Forelimb muscle (tissue), 1 donor: ENCODE results near the gene SLC8A3. TPM values are rescaled to one million over a fixed set of nuclear protein-coding genes. Genes with fewer than 3 reads are reported as not detected.
"Not testable (repeated sequence)": the region's sequence is repeated elsewhere in the genome, so short reads cannot be mapped to it uniquely, and the experiment has no call there.

Experiments used
- DNase-seq: peaks from one replicate; pipeline ENCODE4 v3.0.0-alpha.2; 2013; ENCODE audit warnings: low read depth
- polyA plus RNA-seq: library from polyadenylated mRNA; unstranded; fragments of 120-200 nt; gene quantifications from one replicate; pipeline ENCODE4 v1.2.1, GENCODE V29; 2013; ENCODE audit not compliant: insufficient read length

Gene SLC8A3
- polyA plus RNA-seq: 8.5 TPM

GRCh38 chr14:70188659-70189455 lies at the start of gene SLC8A3:
Gene SLC8A3 (minus strand): TSS chr14:70188951. CDS start chr14:70168422, 20,529 bp downstream.
- no peak for DNase-seq

- DNase-seq: no peak
These were observed 49.0 kb upstream of the SLC8A3 start for GRCh38 chr14:70237710-70238109.

GRCh38 chr14:70234066-70234950 lies 45.6 kb upstream of the SLC8A3 start:
- no peak for DNase-seq

GRCh38 chr14:70231756-70232544 lies 43.2 kb upstream of the SLC8A3 start:
- not testable (repeated sequence) for DNase-seq

- not testable (repeated sequence) for DNase-seq
These were observed 41.3 kb upstream of the SLC8A3 start for GRCh38 chr14:70229877-70230640.

- no peak for DNase-seq
These were observed 25.1 kb upstream of the SLC8A3 start for GRCh38 chr14:70213721-70214282.

- no peak for DNase-seq
These were observed 24.0 kb upstream of the SLC8A3 start for GRCh38 chr14:70212752-70213151.

GRCh38 chr14:70208380-70208779 lies 19.6 kb upstream of the SLC8A3 start:
- DNase-seq: no peak

- DNase-seq: no peak
These were observed 14.9 kb upstream of the SLC8A3 start for GRCh38 chr14:70203686-70204085.

- DNase-seq: no peak
These were observed 13.2 kb upstream of the SLC8A3 start for GRCh38 chr14:70201994-70202393.

- DNase-seq: no peak
These were observed 4.6 kb upstream of the SLC8A3 start for GRCh38 chr14:70193396-70193795.

GRCh38 chr14:70192915-70193314 lies 4.2 kb upstream of the SLC8A3 start:
- DNase-seq: no peak

- DNase-seq: no peak
These were observed 1.4 kb upstream of the SLC8A3 start for GRCh38 chr14:70190156-70190555.

GRCh38 chr14:70189456-70190077 lies 816 bp upstream of the SLC8A3 start:
- DNase-seq: no peak

- DNase-seq: no peak
These were observed 461 bp downstream of the SLC8A3 start for GRCh38 chr14:70188322-70188658.

- no peak for DNase-seq
These were observed 1.8 kb downstream of the SLC8A3 start for GRCh38 chr14:70186900-70187451.

- no peak for DNase-seq
These were observed 4.8 kb downstream of the SLC8A3 start for GRCh38 chr14:70183991-70184390.

- no peak for DNase-seq
These were observed 7.5 kb downstream of the SLC8A3 start for GRCh38 chr14:70181276-70181675.

- DNase-seq: no peak
These were observed 8.0 kb downstream of the SLC8A3 start for GRCh38 chr14:70180718-70181117.
